ENCODE data around the gene SGCA.

The SGCA gene

DNA sequence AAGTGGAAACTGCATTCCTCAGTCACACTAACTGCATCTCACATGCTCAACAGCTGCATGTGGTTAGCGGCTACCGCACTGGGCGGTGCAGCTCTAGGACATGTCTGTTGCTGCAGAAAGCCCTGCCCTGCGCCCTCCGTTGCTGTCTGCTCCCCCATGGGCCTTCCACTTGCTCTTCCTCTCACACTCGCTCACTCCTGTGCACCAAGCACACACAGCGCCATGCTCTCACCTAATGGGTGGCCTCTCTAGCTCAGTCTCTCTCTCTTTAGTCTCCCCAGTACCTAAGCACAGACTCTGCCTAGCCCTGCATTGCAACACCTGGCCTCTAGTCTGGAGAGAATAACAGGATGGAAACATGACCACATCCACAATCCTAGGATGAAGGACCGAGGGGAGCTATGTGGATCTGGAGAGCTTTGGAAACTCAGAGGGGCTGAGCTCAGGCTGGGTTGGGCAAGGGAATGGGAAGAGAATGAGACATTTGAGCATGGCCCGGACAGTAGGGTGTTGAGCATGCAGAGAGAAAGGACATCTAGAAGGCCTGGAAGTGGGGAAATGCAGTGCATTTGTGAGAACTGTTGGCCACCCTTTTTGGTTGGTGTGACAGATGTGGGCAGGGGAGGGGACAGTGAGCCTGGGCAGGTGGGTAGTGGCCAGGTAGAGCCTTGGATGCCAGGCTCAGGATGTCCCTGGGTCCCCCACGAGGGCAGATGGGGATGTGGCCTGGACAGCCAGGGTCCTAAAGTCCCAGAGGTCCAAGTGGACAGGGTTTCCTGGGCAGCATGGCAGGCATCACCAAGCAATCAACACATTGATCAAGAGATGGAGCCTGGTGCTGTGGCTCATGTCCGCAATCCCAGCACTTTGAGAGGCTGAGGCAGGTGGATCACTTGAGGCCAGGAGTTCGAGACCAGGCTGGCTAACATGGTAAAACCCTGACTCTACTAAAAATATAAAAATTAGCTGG lies 16.1 kb downstream of the SGCA start:
- DNase-seq (ENCODE audit: low spot score) = no peak
- TF ChIP-seq, protein P1, sequence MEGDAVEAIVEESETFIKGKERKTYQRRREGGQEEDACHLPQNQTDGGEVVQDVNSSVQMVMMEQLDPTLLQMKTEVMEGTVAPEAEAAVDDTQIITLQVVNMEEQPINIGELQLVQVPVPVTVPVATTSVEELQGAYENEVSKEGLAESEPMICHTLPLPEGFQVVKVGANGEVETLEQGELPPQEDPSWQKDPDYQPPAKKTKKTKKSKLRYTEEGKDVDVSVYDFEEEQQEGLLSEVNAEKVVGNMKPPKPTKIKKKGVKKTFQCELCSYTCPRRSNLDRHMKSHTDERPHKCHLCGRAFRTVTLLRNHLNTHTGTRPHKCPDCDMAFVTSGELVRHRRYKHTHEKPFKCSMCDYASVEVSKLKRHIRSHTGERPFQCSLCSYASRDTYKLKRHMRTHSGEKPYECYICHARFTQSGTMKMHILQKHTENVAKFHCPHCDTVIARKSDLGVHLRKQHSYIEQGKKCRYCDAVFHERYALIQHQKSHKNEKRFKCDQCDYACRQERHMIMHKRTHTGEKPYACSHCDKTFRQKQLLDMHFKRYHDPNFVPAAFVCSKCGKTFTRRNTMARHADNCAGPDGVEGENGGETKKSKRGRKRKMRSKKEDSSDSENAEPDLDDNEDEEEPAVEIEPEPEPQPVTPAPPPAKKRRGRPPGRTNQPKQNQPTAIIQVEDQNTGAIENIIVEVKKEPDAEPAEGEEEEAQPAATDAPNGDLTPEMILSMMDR (IDR thresholded peaks at IDR 0.05; ENCODE audit: extremely low read depth, missing control alignments) = no peak

DNA sequence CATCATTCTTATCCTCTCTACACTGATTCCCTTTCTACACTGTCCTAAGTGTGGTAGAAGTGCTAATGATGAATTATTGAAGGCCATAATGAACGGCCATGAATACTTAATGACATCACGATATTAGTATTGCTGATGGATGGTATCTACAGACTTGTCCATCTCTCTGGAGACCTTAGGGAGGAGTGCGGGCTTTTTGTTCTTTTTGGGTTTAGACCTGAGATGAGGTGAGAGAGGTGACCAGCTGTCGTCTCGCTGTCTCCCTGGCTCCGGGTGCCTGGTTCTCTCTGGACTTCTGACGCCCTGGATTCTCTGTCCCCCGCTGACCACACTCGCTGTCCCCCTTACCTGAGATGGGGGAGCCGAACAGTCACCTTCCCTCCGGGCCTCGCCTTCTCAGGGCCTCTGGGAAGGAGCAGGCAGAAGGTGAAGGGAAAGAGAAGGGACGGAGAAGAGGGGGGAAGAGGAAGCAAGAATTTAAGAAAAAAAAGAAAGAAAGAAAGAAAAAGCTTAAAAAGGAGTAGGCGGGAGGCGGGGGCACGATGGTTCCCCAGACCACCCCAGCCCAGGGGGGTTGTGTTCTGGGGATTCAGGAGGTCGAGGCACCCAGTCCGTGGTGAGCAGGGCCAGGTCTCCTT lies 17.1 kb downstream of the SGCA start:
- no peak for DNase-seq (ENCODE audit: low spot score)
- TF ChIP-seq, protein P1 (IDR thresholded peaks at IDR 0.05; ENCODE audit: extremely low read depth, missing control alignments) = no peak

GRCh38 chr17:50183421-50183994 lies 17.7 kb downstream of the SGCA start:
- DNase-seq (ENCODE audit: low spot score) = no peak
- TF ChIP-seq, protein P1 (IDR thresholded peaks at IDR 0.05; ENCODE audit: extremely low read depth, missing control alignments) = no peak

GRCh38 chr17:50184064-50184463 lies 18.3 kb downstream of the SGCA start:
- TF ChIP-seq, protein P1 (IDR thresholded peaks at IDR 0.05; ENCODE audit: extremely low read depth, missing control alignments) = no peak
- DNase-seq (ENCODE audit: low spot score) = no peak

DNA sequence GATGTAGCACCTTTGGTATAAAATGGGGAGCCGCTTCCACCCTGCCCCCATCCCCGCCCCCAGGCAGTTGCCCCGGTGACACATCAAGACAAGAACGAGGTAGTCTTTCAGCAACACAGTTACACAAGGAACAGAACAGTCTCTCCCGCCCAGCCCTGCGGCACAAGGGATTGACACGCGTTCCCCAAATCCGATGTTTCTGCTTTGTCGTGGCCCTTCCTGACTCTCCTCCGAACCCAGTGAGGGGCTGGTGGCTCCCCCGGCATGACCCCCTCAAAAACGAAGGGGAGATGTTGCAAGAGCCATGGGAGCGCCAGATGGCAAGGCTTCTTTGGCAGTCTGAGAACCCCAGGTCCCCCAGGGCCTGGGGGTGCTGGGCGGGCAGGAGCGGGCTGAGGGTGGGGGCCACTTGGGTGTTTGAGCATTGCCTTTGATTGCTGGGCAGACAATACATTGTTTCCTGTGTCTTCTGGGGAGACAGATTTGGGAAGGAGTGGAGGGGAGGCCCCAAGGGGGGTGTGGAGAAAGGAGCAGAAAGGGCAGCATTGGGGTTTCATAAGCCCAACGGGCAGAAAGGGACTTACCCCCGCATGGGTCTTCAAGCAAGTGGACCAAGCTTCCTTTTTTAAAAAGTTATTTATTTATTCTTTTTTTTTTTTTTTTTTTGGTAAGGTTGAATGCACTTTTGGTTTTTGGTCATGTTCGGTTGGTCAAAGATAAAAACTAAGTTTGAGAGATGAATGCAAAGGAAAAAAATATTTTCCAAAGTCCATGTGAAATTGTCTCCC lies 19.0 kb downstream of the SGCA start:
- TF ChIP-seq, protein P1 (IDR thresholded peaks at IDR 0.05; ENCODE audit: extremely low read depth, missing control alignments) = no peak
- DNase-seq (ENCODE audit: low spot score) = peak; percentile 53

DNA sequence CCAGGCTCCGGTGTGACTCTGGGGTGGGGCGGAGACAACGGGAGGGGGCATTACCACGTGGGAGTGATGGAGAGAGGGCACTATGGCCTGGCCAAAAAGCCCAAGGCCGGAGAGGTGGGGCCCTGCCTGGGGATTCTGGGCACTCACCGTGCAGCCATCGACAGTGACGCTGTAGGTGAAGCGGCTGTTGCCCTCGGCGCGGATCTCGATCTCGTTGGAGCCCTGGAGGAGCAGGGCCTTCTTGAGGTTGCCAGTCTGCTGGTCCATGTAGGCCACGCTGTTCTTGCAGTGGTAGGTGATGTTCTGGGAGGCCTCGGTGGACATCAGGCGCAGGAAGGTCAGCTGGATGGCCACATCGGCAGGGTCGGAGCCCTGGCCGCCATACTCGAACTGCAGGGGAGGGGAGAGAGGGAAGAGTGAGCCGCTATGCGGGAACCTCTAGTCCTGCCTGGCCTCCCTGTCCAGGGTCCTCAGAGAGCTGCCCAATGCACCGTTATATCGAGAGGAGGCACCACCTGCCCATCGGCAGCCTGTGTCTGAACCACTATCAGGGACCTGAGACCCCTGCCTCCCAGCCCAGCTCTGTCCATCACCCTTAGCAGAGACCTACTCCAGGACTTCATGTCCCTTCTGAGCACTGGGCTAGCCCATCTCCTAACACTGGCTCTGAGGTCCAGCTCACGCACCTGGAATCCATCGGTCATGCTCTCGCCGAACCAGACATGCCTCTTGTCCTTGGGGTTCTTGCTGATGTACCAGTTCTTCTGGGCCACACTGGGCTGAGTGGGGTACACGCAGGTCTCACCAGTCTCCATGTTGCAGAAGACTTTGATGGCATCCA lies 20.0 kb downstream of the SGCA start:
- DNase-seq (ENCODE audit: low spot score) = no peak
- TF ChIP-seq, protein P1 (IDR thresholded peaks at IDR 0.05; ENCODE audit: extremely low read depth, missing control alignments) = no peak

Data from GM20000 (cell line).